ENCODE results near the gene KREMEN2. TPM values are rescaled to one million over a fixed set of nuclear protein-coding genes. Genes with fewer than 3 reads are reported as not detected.

KREMEN2 gene
- total and polyA plus RNA-seq, 9 of the 15 experiments (the other 6 are each of a cell fraction or from before 2014, with no cell fraction given) = 0.04 to 7.7 (median 1.5) TPM; not detected in 1

- no peak for TF ChIP-seq FOXA1 (IDR thresholded peaks at IDR 0.05; ENCODE audit: borderline replicate concordance)
- TF ChIP-seq NFRKB (IDR thresholded peaks at IDR 0.05; ENCODE audit: low read depth) = no peak
- no peak for TF ChIP-seq BRF1 (IDR thresholded peaks at IDR 0.05; ENCODE audit: borderline replicate concordance, extremely low read depth, insufficient read length)
- TF ChIP-seq CHD7 (IDR thresholded peaks at IDR 0.05; ENCODE audit: low read depth, low read length) = no peak
- TF ChIP-seq ZNF507 (tag; conservative IDR thresholded peaks at IDR 0.05) = no peak
- TF ChIP-seq HDAC2 (IDR thresholded peaks at IDR 0.05) = peak; percentile 99
- no peak for TF ChIP-seq ZNF780A (CRISPR knock-in tag; IDR thresholded peaks at IDR 0.05)
- no peak for TF ChIP-seq BHLHE40 (IDR thresholded peaks at IDR 0.05; ENCODE audit: low read length)
These were observed 4.9 kb downstream of the KREMEN2 start, which contains the start of gene PAQR4 (continued) for GRCh38 chr16:2968738-2969544.

All from K562 (cell line).